ENCODE results near the gene PDZD2.
"Not testable (repeated sequence)": the region's sequence is repeated elsewhere in the genome, so short reads cannot be mapped to it uniquely, and the experiment has no call there.

PDZD2 gene

DNA sequence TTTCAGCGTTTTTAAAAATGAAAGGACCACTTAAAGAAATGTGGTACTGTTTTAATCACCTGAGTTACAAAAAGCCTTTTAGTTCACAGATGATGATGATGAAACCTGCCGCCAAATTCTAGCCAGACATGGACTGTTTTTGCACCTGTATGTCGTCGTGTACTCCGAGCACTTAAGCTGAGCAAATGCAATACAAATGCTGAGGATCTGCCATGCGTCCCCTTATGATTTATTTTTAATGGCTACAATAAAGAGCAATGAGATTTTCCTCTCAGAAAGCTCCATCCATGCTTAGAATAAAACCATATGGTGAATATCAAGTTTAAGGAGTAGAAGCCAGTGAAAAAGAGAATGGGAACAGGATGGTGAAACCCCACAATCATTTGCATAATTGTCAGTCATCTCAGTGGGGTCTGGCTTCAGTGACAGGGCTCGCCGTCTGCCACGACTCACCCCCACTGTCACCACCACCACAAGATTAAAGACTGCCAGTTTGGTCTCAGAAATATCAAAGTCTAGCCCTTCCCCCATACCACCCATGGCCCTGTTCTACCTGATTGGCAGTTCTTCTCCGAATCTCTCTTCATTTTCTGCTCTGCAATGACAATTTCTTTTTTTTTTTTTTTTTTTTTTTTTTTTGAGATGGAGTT, 375.3 kb downstream of the PDZD2 start:
- no peak for DNase-seq (ENCODE audit: low spot score)

DNA sequence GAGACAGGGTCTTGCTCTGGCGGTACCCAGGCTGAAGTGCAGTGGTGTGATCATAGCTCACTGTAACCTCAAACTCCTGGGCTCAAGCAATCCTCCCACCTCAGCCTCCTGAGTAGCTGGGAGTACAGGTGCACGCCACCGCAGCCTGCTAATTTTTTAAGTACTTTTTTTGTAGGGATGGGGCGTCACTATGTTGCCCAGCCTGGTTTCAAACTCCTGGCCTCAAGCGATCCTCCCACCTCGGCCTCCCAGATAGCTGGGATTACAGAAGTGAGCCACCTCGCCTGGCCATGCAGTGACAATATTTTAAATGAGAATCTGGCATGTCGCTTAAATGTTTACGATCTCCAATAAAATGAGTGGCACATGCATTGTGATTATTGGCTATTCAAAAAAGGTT, 376.3 kb downstream of the PDZD2 start:
- not testable (repeated sequence) for DNase-seq (ENCODE audit: low spot score)

DNA sequence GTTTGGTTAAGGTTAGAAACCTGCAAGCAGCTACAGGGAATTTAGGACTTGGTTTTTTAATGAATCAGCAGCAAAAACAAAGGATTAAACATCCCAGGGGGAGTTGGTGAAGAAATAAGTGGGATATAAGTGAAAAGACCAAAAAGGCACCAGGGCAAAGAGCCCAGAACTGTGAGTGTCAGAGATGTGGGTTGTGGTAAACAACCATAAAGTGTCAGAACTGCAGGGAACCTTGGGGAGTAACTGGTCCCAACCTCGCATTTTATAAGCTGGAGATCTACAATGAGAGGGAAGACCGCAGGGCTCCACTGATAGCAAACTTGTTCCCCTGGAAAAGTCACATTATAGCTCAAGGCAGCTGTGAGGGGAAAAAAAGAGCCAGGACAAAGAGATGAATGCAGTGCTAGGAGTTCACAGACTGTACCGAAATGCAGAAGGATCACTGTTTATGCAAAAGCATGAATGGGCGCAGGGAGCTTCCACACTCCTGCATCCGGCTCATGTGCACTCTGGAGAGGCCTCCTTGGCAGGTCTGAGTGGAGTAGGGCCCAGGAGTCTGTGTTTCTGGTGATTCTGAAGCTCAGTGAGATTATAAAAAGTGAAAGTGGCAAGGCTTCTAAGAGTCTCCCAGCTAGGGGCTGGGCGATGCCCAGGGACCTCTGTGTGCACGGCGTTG, 378.9 kb downstream of the PDZD2 start:
- no peak for DNase-seq (ENCODE audit: low spot score)

DNA sequence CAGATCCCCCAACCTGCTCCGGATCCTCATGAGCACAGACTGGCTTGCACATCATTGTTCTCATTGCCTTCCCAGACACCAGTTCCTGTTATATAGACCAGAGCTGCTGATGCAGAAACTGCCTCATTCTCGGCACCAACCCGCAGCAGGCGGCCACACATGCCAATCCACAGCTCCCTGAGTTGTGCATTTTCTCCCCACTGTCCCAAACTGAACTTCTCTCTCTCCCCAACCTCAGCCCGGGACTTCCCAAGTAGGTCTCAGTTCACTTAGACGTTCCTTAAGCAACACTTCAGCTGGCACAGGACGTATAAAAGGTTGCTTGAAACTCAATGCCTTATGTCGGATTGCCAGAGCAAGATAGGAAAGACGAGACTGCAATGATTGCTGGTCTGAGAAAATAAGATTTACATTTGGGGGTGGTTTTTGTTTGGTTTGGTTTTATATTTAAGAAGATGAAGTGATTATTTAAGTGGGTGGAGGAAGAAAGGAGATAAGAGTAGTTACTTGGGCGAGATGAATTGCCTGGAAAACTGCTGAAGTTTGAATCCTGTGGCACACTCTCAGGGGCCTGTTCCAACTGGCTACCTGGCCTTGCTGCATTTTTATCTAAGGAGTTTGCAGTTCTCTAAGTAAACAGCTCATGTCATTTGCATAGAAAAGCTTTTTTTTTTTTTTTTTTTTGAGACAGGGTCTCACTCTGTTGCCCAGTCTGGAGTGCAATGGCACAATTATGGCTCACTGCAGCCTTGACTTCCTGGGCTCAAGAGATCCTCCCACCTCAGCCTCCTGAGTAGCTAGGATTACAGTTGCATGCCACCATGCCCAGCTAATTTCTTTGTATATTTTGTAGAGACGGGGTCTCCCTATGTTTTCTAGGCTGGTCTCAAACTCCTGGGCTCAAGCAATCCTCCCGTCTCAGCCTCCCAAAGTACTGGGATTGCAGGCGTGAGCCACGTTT, 379.8 kb downstream of the PDZD2 start:
- DNase-seq (ENCODE audit: low spot score), result no peak

DNA sequence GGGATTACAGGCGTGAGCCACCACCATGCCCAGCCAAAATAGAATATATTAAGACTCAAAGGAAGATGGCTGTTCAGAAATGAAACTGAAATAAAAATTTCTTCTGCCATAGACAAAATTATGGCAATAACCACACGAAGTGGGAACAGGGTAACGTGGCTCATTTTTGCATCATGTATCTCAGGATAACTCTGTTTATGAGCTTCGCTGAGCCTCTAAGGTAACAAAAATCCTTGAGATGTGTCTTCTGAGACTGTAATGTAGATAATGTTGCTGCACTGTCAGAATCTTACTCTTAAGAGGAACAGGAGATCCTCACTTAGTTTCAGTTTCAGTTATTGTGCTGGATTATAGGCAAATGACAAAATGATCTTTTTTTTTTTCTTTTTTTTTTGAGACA, 381.3 kb downstream of the PDZD2 start:
- DNase-seq (ENCODE audit: low spot score), result no peak

DNA sequence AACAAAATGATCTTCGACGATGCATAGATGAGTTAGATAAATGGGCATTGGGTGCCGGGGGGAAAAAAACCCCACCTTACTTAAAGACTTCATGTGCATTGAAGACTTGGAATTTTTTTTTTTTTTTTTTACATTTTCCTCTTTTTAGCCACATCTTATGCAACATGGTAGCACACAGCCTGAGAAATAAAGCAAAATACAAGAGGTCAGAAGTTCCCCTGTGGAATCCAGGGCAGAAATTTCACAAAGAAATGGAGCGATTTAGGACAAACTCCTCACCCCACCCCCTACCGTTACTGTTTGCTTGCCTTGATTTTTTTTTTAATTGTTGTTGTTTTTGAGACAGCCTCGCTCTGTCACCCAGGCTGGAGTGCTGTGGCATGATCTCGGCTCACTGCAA, 382.0 kb downstream of the PDZD2 start:
- DNase-seq (ENCODE audit: low spot score), result no peak

DNA sequence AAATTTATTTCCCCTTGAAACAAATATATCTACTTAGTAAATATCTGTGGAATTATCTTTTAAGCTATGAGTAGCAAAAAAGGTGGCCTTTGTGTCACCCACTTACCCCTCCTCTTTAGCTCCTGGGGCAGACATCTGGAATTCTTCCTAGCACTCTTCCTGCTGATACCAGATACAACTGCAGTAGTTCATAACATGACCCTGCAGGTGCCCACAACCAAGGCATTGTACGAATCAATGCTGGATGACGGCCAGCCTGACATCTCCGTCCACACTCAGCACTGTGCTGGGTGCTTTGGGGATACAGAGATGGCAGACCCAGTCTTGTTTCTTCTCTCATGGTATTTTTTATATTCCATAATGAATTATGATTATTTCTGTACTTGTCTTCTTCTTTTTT, 382.8 kb downstream of the PDZD2 start:
- no peak for DNase-seq (ENCODE audit: low spot score)

DNA sequence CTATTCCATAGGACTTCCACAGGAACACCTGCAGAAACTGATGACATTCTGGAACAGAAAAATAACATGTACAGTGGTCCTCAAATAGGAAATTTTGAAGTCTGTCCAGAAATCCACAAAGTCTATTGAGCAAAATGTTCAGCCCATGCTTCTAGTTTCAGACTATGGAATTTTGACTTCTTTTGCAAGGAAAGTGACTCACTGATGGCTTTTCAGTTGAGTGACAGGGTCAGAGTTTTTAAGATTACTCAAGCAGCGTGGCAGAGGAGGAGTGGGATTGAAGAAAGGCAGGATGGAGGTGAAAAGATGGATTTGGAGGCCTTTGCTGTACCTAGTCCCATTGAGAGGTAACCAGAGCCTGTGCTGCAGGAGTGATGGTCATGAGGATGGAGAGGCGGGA, 383.7 kb downstream of the PDZD2 start:
- DNase-seq (ENCODE audit: low spot score), result no peak

DNA sequence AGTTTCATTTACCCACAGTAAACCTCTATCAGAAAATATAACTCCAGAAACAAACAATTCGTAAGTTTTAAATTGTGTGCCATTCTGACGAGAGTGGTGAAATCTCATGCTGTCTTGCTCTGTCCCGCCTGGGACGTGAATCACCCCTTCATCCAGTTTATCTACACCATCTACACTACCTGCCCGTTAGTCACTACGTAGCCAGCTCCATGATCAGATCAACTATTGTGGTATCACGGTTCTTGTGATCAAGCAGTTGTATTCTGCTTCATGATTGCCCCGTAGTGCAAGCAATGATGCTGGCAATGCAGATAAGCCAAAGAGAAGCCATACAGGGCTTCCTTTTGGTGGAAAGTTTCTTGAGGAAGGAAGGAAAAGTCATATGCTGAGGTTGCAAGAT, 384.9 kb downstream of the PDZD2 start:
- DNase-seq (ENCODE audit: low spot score), result no peak

DNA sequence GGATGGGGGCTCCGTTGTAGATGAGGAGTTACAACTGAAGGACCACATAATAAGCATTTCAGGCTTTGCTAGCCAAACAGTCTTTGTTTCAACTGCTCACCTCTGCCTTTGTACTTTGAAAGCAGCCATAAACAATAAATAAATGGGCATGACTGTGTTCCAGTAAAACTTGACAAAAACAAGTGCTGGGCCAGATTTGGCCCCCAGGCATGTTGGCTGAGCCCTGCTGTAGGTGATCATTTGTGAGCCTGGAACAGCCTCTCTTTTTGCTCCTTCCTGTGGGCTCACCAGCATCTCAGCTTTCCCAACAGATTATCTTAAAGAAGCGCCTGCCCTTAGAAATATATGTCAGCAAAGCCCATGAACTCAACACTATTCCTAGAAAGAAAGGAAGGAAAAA, 385.8 kb downstream of the PDZD2 start:
- no peak for DNase-seq (ENCODE audit: low spot score)

DNA sequence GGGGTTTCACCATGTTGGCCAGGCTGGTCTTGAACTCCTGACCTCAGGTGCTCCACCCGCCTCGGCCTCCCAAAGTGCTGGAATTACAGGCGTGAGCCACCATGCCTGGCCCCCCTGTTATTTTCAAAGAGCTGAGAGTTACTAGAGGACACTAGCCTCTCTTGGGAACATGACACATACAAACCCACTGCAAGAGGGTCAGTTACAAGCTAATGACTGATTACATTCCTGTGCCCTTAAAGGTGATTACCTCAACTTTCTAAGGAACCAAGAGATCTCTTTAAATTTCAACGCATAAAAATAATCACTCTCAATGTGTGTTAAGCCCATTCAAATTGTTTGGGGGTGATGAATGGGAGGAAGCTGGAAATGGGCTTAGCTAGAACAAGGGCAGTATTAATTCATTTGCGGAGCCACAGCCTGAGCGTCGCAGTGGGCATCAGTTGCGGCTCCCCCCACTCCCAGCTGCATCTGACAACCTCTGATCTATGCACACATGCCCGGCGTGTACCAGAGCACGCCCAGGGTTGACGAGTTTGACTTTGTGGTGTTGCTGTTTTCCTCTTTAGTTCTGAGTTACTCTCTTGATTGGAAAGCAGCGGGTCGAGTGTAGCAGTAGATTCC, 388.3 kb downstream of the PDZD2 start:
- DNase-seq (ENCODE audit: low spot score), result no peak

DNA sequence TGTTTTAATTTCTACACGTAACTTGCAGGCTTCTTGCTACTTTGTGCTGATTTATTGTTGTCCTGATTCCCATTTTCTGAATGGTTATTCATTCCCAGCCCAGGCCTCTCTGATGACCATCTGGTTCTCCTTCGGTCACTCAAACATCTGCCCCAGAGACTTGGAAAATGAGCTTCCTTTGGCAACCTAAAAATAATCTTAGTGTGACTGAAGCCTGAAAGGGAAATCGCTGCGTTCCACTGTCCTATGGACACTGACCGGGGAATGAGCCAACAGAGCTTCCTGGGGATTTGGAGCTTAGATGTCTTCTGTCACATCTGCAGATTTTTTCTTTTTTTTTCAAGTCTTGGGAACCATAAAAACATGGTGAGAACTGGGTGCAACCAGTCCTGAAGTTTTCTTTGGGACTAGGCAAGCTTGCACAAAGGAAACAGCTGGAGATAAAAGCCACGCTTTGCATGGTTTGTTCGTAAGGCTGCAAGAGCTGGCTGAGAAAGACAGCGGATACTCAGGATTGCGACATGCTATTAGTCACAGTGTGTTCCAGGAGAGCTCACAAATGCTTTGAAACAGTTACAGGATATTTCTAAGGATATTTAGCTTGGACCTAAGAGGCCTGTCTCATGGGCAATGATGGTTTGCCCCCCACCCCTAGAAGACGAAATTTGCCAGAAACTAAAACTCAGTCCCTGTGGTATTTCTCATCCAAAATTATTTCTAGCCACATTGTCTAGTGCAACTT, 389.0 kb downstream of the PDZD2 start:
- DNase-seq (ENCODE audit: low spot score), result peak; percentile 32

DNA sequence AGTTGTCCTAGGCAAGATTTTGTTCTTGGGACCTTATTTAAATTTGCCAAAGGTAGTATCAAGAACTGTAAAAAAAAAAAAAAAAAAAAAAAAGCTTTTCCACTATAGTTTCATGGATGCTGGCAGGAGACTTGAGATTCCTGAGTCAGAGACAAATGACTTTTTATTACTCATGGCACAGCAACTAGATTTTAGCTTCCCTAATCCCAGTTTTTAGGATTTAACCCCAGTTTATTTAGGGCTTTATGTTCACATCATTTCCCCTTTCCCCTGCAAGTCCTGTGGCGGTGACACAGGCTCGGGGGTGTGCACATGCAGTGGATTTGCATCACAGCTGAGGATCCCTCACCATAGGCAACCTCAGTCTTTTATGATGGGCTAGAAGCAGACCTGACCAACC, 390.3 kb downstream of the PDZD2 start:
- DNase-seq (ENCODE audit: low spot score), result no peak

DNA sequence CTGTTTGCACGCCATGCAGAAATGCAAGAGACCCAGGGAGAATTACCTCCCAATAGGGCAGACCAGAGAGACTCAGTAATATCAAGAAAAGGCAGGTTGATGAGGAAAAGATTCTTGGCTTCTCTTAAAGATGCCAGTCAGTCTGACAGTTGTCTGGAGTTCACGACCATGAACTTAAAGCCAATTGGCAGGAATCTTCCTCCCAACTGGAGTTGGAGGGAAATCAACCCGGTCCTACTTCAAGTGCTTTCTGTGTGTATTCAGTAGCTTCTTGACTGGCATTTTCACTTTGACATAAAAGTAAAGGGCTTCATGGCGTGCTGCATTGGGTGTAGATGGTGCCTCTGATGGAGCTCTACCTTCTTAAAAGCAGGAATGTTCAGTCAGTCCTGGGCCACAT, 390.9 kb downstream of the PDZD2 start:
- no peak for DNase-seq (ENCODE audit: low spot score)

DNA sequence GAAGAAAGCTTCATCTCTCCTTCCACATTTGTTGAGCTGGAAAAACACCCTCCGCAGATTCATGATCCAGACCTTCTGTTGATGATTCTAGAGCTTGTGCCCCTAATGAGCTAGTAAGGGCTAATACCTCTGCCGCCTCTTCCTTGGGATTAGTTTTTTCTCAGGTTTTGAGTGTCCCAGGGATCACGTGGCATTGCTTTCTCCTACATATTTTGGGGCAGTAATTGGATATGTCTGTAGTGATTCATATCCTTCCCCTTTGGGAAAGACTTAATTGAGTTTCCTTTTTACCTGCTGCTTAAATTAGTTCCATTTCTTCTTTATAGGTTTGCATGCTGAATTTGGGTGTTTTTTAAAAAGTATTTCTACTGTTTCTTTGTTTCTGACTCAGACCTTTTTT, 391.3 kb downstream of the PDZD2 start:
- DNase-seq (ENCODE audit: low spot score), result no peak

DNA sequence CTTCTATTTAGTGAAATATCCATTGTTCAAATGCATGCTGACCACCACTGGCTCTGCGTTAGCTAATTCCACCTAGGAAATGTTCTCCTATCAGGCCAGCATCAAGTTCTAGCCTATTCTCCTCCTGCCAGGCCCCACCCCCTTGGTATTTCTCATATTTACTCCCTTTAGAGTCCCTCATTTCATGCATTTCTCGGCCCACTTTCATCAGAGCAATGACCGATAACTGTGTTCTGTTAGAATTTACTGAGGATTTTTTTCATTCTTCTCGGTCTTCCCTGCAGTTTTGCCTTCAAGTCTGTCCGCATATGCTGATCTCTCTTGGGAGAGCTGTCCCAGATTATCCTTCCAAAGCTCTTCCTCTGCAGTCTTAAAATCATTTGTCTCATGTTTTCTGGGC, 391.8 kb downstream of the PDZD2 start:
- no peak for DNase-seq (ENCODE audit: low spot score)

DNA sequence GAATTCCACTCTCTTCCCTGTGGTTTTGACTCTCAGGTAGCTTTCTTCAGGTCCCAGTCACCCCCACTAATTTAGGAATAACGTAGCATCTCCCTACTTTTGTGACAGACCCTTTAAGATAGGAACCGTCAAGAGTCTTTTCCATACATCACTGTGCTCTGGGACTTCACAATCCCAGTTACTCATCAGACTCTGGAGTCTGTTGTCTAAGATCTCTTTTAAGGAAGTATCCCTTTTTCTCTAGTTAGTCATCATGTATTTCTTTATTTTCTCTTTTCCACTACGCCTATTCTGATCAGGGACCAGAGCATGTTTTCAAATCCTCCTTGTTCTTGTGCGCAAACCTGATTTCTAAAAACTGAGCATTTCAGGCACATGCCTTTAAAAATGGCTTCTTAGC, 392.2 kb downstream of the PDZD2 start:
- DNase-seq (ENCODE audit: low spot score), result no peak

DNA sequence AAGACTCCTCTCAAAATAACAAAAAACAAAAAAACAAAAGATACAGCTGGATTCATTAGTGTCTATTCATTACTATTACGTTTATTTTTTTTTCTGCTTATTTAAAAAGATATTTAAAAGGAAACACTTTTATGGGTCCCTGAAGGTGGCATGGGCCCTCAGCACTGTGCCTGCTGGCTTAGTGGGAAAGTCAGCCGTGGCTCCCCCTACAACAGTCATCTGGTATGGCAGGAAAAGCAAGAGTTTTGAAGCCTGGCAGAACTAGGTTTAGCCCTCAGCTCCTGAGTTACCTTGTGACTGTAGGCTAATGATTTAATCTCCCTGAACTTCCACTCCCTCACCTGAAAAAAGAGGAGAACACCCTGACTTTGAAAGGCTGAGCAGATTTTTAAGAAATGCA, 399.6 kb downstream of the PDZD2 start:
- DNase-seq (ENCODE audit: low spot score), result no peak

DNA sequence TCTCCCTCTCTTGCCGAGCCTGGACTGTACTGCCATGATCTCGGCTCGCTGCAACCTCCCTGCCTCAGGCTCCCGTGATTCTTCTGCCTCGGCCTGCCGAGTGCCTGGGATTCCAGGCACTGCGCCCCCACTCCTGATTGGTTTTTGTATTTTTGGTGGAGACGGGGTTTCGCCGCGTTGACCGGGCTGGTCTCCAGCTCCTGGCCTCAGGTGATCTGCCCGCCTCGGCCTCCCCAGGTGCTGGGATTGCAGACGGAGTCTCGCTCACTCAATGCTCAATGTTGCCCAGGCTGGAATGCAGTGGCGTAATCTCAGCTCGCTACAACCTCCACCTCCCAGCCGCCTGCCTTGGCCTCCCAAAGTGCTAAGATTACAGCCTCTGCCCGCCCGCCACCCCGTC, 400.2 kb downstream of the PDZD2 start:
- DNase-seq (ENCODE audit: low spot score), result not testable (repeated sequence)

DNA sequence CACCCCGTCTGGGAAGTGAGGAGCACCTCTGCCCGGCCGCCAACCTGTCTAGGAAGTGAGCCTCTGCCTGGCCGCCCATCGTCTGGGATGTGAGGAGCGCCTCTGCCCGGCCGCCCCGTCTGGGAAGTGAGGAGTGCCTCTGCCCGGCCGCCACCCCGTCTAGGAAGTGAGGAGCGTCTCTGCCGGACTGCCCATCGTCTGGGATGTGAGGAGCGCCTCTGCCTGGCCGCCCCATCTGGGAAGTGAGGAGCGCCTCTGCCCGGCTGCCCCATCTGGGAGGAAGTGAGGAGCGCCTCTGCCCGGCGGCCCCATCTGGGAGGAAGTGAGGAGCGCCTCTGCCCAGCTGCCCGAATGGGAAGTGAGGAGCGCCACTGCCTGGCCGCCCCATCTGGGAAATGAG, 400.7 kb downstream of the PDZD2 start:
- DNase-seq (ENCODE audit: low spot score), result not testable (repeated sequence)

DNA sequence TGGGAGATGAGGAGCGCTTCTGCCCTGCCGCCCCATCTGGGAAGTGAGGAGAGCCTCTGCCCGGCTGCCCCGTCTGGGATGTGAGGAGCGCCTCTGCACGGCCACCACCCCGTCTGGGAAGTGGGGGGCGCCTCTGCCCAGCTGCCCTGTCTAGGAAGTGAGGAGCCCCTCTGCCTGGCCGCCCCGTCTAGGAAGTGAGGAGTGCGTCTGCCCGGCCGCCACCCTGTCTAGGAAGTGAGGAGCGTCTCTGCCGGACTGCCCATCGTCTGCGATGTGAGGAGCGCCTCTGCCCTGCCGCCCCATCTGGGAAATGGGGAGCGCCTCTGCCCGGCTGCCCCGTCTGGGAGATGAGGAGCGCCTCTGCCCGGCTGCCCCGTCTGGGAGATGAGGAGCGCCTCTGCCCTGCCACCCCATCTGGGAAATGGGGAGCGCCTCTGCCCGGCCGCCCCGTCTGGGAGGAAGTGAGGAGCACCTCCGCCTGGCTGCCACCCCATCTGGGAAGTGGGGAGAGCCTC, 401.3 kb downstream of the PDZD2 start:
- DNase-seq (ENCODE audit: low spot score), result not testable (repeated sequence)

DNA sequence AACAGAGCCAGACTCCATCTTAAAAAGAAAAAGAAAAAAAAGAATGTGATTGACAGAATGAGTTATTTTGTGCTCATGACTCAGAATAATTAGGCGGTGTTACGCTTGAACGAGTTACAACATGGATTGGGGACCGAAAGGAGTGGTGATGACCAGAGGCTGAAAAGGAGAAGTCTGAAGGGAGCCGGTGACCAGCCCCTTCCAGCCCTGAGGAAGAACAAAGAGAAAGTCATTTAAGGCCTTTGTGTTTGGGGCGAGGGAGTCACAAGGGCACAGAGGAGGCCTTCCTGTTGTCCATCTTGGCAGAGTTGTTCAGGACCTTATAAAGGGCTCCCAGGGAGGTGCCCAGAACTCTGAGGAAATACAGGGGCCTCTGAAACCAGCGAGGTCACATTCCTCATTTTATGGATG, 403.6 kb downstream of the PDZD2 start:
- no peak for DNase-seq (ENCODE audit: low spot score)
